Liver (tissue), 9 donors: ENCODE measurements around the gene TBC1D8B. TPM values are rescaled to one million over a fixed set of nuclear protein-coding genes. Genes with fewer than 3 reads are reported as not detected.

Experiments used
- DNase-seq: peaks from one replicate; pipeline ENCODE4 v3.0.0-alpha.2; 2017; ENCODE audit warnings: low spot score
- H3K27ac ChIP-seq, 2 donors: one replicate each; pipeline ENCODE4 v1.7.0; 2013; ENCODE audit warnings: inconsistent platforms in 2 of 2, low read length in 2 of 2, control low read depth in 1 of 2, low read depth in 1 of 2, mild to moderate bottlenecking in 1 of 2
- H3K27me3 ChIP-seq, 4 donors: one replicate each; pipeline versions ENCODE4 v1.6.1 to v1.7.0; 2013; ENCODE audit warnings: low read length in 3 of 4, inconsistent platforms in 1 of 4, mild to moderate bottlenecking in 1 of 4, moderate library complexity in 1 of 4; ENCODE audit not compliant: control insufficient read depth in 4 of 4, insufficient read depth in 4 of 4
- H3K36me3 ChIP-seq, 4 donors: one replicate each; pipeline versions ENCODE4 v1.6.1 to v1.7.0; 2013; ENCODE audit warnings: low read length in 3 of 4, mild to moderate bottlenecking in 3 of 4, low read depth in 1 of 4, moderate library complexity in 1 of 4; ENCODE audit not compliant: control insufficient read depth in 4 of 4, insufficient read depth in 3 of 4
- H3K4me1 ChIP-seq, 4 donors: one replicate each; pipeline versions ENCODE4 v1.6.1 to v1.7.0; 2013; ENCODE audit warnings: low read length in 3 of 4, mild to moderate bottlenecking in 3 of 4, moderate library complexity in 1 of 4; ENCODE audit not compliant: control insufficient read depth in 4 of 4, insufficient read depth in 4 of 4
- H3K4me3 ChIP-seq, 3 donors: one replicate each; pipeline versions ENCODE4 v1.6.1 to v1.7.0; 2013; ENCODE audit warnings: low read length in 3 of 3, control low read depth in 1 of 3, low read depth in 1 of 3, mild to moderate bottlenecking in 1 of 3
- H3K9ac ChIP-seq, 2 donors: one replicate each; pipeline ENCODE4 v1.7.0; 2013; ENCODE audit warnings: low read length in 2 of 2, mild to moderate bottlenecking in 2 of 2, moderate library complexity in 2 of 2, control low read depth in 1 of 2, low read depth in 1 of 2
- H3K9me3 ChIP-seq, 4 donors: one replicate each; pipeline versions ENCODE4 v1.6.1 to v1.7.0; 2013; ENCODE audit warnings: low read length in 3 of 4; ENCODE audit not compliant: control insufficient read depth in 4 of 4
- ATF3 ChIP-seq: IDR thresholded peaks from 2 replicates; pipeline ENCODE4 v1.6.1; 2016; ENCODE audit warnings: antibody characterized with exemption
- EGR1 ChIP-seq, 2 donors: IDR thresholded peaks; 2 replicates each; pipeline ENCODE4 v1.6.1; 2016 to 2018; ENCODE audit warnings: antibody characterized with exemption in 2 of 2, low read depth in 2 of 2
- FOXA1 ChIP-seq: IDR thresholded peaks from 2 replicates; pipeline ENCODE4 v1.6.1; 2016; ENCODE audit warnings: antibody characterized with exemption
- FOXA2 ChIP-seq: IDR thresholded peaks from 2 replicates; pipeline ENCODE4 v1.6.1; 2016; ENCODE audit warnings: antibody characterized with exemption
- GABPA ChIP-seq, 2 donors: IDR thresholded peaks in 1 of 2; conservative IDR thresholded peaks in 1 of 2; 2 replicates each; pipeline ENCODE4 v1.6.1; 2016; ENCODE audit warnings: antibody characterized with exemption in 2 of 2, mild to moderate bottlenecking in 1 of 2, moderate library complexity in 1 of 2
- HNF4A ChIP-seq, 2 donors: conservative IDR thresholded peaks; 2 replicates each; pipeline ENCODE4 v1.6.1; 2016; ENCODE audit warnings: antibody characterized with exemption in 2 of 2, mild to moderate bottlenecking in 2 of 2
- HNF4G ChIP-seq: IDR thresholded peaks from 2 replicates; pipeline ENCODE4 v1.6.1; 2016; ENCODE audit warnings: antibody characterized with exemption
- JUND ChIP-seq, 2 donors: IDR thresholded peaks; 2 replicates each; pipeline ENCODE4 v1.6.1; 2016; ENCODE audit warnings: antibody characterized with exemption in 2 of 2
- MAX ChIP-seq: IDR thresholded peaks from 2 replicates; pipeline ENCODE4 v1.6.1; 2016; ENCODE audit warnings: antibody characterized with exemption
- NR2F2 ChIP-seq: IDR thresholded peaks from 2 replicates; pipeline ENCODE4 v1.6.1; 2016; ENCODE audit warnings: antibody characterized with exemption
- RAD21 ChIP-seq, 2 donors: IDR thresholded peaks; 2 replicates each; pipeline ENCODE4 v1.6.1; 2016; ENCODE audit warnings: antibody characterized with exemption in 2 of 2, mild to moderate bottlenecking in 2 of 2
- RXRA ChIP-seq, 2 donors: IDR thresholded peaks; 2 replicates each; pipeline ENCODE4 v1.6.1; 2017 to 2018; ENCODE audit warnings: antibody characterized with exemption in 2 of 2, mild to moderate bottlenecking in 1 of 2
- SP1 ChIP-seq: IDR thresholded peaks from 2 replicates; pipeline ENCODE4 v1.6.1; 2018; ENCODE audit warnings: antibody characterized with exemption, mild to moderate bottlenecking
- TAF1 ChIP-seq: conservative IDR thresholded peaks from 2 replicates; pipeline ENCODE4 v1.6.1; 2016; ENCODE audit warnings: antibody characterized with exemption, mild to moderate bottlenecking
- YY1 ChIP-seq: IDR thresholded peaks from 2 replicates; pipeline ENCODE4 v1.6.1; 2016; ENCODE audit warnings: antibody characterized with exemption, mild to moderate bottlenecking
- ZBTB33 ChIP-seq: IDR thresholded peaks from 2 replicates; pipeline ENCODE4 v1.6.1; 2016; ENCODE audit warnings: antibody characterized with exemption
- WGBS: extraction: QIAGEN DNeasy Blood & Tissue Kit; methylation state at CpG from one replicate; pipeline ENCODE4 v1.1.7; 2013; 5-methylcytosine and 5-hydroxymethylcytosine counted together
- polyA plus RNA-seq, 2 donors: library from polyadenylated mRNA; stranded (reverse) in 1 of 2; unstranded in 1 of 2; fragments of 200-250 nt in 1 of 2; fragments of >200 nt in 1 of 2; fragmentation: Nextera tagmentation in 1 of 2; extraction: Ambion mirVana in 1 of 2; gene quantifications; one replicate each; pipeline versions ENCODE4 v1.2.1 to v1.2.3, GENCODE V29; 2013 to 2015
- total RNA-seq, 2 donors: library from RNA; depleted of rRNA; stranded (reverse); fragments of >200 nt; gene quantifications; one replicate each; pipeline ENCODE4 v1.2.3, GENCODE V29; 2014
- TF ChIP-seq, protein P1 (sequence below): IDR thresholded peaks from 2 replicates; pipeline ENCODE4 v1.6.1; 2016; ENCODE audit warnings: antibody characterized with exemption, mild to moderate bottlenecking
- TF ChIP-seq, protein P2 (sequence below): fragments of 150-350 bp; IDR thresholded peaks from 2 replicates; pipeline ENCODE4 v1.5.1; 2017; ENCODE audit warnings: improper control_type of control experiment, low read depth, low read length; ENCODE audit not compliant: missing input control
- donor health status: healthy.
- donor health status: healthy.
- donor health status: healthy.
- donor health status: healthy.
- donor health status: healthy.

The TBC1D8B gene
- total and polyA plus RNA-seq, 4 donors, result 3.7 to 12.1 (median 4.7) TPM

GRCh38 chrX:106802063-106802387 lies 448 bp upstream of the TBC1D8B start:
- TF ChIP-seq ZBTB33, result no peak
- TF ChIP-seq SP1, result no peak
- no peak for TF ChIP-seq GABPA (IDR thresholded peaks at IDR 0.05 in 1 of 2, conservative IDR thresholded peaks at IDR 0.05 in 1 of 2)
- TF ChIP-seq MAX, result no peak
- no peak for TF ChIP-seq FOXA1
- no peak for TF ChIP-seq EGR1 (IDR thresholded peaks at IDR 0.05; ENCODE audit: low read depth in 2 of 2)
- TF ChIP-seq TAF1, result no peak
- TF ChIP-seq ATF3, result no peak
- no peak for TF ChIP-seq RAD21 (IDR thresholded peaks at IDR 0.05)
- TF ChIP-seq HNF4G, result no peak
- TF ChIP-seq NR2F2, result no peak
- TF ChIP-seq FOXA2, result no peak
- TF ChIP-seq JUND (IDR thresholded peaks at IDR 0.05), result no peak
- TF ChIP-seq, protein P1, sequence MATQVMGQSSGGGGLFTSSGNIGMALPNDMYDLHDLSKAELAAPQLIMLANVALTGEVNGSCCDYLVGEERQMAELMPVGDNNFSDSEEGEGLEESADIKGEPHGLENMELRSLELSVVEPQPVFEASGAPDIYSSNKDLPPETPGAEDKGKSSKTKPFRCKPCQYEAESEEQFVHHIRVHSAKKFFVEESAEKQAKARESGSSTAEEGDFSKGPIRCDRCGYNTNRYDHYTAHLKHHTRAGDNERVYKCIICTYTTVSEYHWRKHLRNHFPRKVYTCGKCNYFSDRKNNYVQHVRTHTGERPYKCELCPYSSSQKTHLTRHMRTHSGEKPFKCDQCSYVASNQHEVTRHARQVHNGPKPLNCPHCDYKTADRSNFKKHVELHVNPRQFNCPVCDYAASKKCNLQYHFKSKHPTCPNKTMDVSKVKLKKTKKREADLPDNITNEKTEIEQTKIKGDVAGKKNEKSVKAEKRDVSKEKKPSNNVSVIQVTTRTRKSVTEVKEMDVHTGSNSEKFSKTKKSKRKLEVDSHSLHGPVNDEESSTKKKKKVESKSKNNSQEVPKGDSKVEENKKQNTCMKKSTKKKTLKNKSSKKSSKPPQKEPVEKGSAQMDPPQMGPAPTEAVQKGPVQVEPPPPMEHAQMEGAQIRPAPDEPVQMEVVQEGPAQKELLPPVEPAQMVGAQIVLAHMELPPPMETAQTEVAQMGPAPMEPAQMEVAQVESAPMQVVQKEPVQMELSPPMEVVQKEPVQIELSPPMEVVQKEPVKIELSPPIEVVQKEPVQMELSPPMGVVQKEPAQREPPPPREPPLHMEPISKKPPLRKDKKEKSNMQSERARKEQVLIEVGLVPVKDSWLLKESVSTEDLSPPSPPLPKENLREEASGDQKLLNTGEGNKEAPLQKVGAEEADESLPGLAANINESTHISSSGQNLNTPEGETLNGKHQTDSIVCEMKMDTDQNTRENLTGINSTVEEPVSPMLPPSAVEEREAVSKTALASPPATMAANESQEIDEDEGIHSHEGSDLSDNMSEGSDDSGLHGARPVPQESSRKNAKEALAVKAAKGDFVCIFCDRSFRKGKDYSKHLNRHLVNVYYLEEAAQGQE, result no peak
- TF ChIP-seq, protein P2, sequence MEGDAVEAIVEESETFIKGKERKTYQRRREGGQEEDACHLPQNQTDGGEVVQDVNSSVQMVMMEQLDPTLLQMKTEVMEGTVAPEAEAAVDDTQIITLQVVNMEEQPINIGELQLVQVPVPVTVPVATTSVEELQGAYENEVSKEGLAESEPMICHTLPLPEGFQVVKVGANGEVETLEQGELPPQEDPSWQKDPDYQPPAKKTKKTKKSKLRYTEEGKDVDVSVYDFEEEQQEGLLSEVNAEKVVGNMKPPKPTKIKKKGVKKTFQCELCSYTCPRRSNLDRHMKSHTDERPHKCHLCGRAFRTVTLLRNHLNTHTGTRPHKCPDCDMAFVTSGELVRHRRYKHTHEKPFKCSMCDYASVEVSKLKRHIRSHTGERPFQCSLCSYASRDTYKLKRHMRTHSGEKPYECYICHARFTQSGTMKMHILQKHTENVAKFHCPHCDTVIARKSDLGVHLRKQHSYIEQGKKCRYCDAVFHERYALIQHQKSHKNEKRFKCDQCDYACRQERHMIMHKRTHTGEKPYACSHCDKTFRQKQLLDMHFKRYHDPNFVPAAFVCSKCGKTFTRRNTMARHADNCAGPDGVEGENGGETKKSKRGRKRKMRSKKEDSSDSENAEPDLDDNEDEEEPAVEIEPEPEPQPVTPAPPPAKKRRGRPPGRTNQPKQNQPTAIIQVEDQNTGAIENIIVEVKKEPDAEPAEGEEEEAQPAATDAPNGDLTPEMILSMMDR, result no peak
- no peak for TF ChIP-seq HNF4A (conservative IDR thresholded peaks at IDR 0.05)
- no peak for TF ChIP-seq RXRA (IDR thresholded peaks at IDR 0.05)
- no peak for TF ChIP-seq YY1
- peaks cover 0 to 5% (median 0%) of the 10 kb centered on the region in 4 donors for H3K27me3 ChIP-seq
- no peaks in the 10 kb centered on the region for H3K9me3 ChIP-seq
- peaks cover 0 to 2% (median 0%) of the 10 kb centered on the region in 4 donors for H3K36me3 ChIP-seq
- H3K9ac ChIP-seq, result peak overlapping the region in 1 of 2 donors; percentile 62
- H3K4me3 ChIP-seq, result peak overlapping the region; percentile 59 to 78 (median 76)
- no peak for DNase-seq
- peaks cover 0 to 11% (median 0%) of the 10 kb centered on the region in 4 donors for H3K4me1 ChIP-seq
- WGBS, result 2% methylated on average over 11 of the region's 11 CpGs
- H3K27ac ChIP-seq, result peak overlapping the region; percentile 58 to 65
